K562 (cell line): ENCODE results near the gene THAP11. TPM values are rescaled to one million over a fixed set of nuclear protein-coding genes. Genes with fewer than 3 reads are reported as not detected.

ENCODE experiments used
- E2F5 ChIP-seq: sonication (generic); formaldehyde crosslinking; IDR thresholded peaks from 2 replicates; pipeline ENCODE4 v1.8.0; 2022; ENCODE audit warnings: mild to moderate bottlenecking, missing genetic modification reagents
- EHMT2 ChIP-seq: fragments of 450-650 bp; IDR thresholded peaks from 2 replicates; pipeline ENCODE4 v1.6.1; 2018; ENCODE audit warnings: antibody characterized with exemption
- GABPB1 ChIP-seq: sonication (generic); formaldehyde crosslinking; IDR thresholded peaks from 2 replicates; pipeline ENCODE4 v1.8.0; 2022; ENCODE audit warnings: mild to moderate bottlenecking, missing genetic modification reagents
- KAT2B ChIP-seq: IDR thresholded peaks from one replicate; pipeline ENCODE4 v1.6.1; 2012; ENCODE audit warnings: low read depth, mild to moderate bottlenecking, control low read depth, inconsistent platforms, low read length, moderate library complexity
- KHSRP ChIP-seq: fragments of 450-650 bp; IDR thresholded peaks from 2 replicates; pipeline ENCODE4 v1.6.1; 2017
- MTA2 ChIP-seq: fragments of 450-650 bp; IDR thresholded peaks from 2 replicates; pipeline ENCODE4 v1.6.1; 2016; ENCODE audit warnings: low read depth
- NR4A1 ChIP-seq, 2 experiments: fragments of 250-450 bp in 1 of 2; fragments of 450-650 bp in 1 of 2; sonication (Bioruptor Pico) in 1 of 2; IDR thresholded peaks; 2 replicates each; pipeline versions ENCODE4 v1.4.0 to v1.6.1; 2016 to 2020; ENCODE audit warnings: mild to moderate bottlenecking in 2 of 2, missing compliant biosample characterization in 1 of 2, missing genetic modification characterization in 1 of 2, moderate library complexity in 1 of 2
- RAD51 ChIP-seq: fragments of 450-650 bp; IDR thresholded peaks from 2 replicates; pipeline ENCODE4 v1.7.1; 2016; ENCODE audit warnings: low read depth, mild to moderate bottlenecking, borderline replicate concordance
- SMARCA5 ChIP-seq: fragments of 450-650 bp; IDR thresholded peaks from 2 replicates; pipeline ENCODE4 v1.6.1; 2016
- STAT6 ChIP-seq: sonication (generic); formaldehyde crosslinking; IDR thresholded peaks from 2 replicates; pipeline ENCODE4 v1.8.1; 2023; ENCODE audit warnings: mild to moderate bottlenecking, missing genetic modification reagents
- ZBTB43 ChIP-seq: sonication (generic); formaldehyde crosslinking; IDR thresholded peaks from 2 replicates; pipeline ENCODE4 v1.8.0; 2023; ENCODE audit warnings: mild to moderate bottlenecking, missing genetic modification reagents
- ZBTB7A ChIP-seq: IDR thresholded peaks from 2 replicates; pipeline ENCODE4 v1.6.1; 2011; ENCODE audit warnings: low read depth, mild to moderate bottlenecking, low read length, moderate library complexity, borderline replicate concordance; ENCODE audit not compliant: control insufficient read depth
- ZNF232 ChIP-seq: sonication (generic); formaldehyde crosslinking; IDR thresholded peaks from 2 replicates; pipeline ENCODE4 v1.8.0; 2022; ENCODE audit warnings: mild to moderate bottlenecking, missing genetic modification reagents
- ZNF263 ChIP-seq: sonication (generic); formaldehyde crosslinking; IDR thresholded peaks from 2 replicates; pipeline ENCODE4 v1.8.0; 2022; ENCODE audit warnings: mild to moderate bottlenecking, missing genetic modification reagents, borderline replicate concordance
- ZNF707 ChIP-seq: fragments of 250-450 bp; sonication (Bioruptor Pico); conservative IDR thresholded peaks from 2 replicates; pipeline ENCODE4 v1.8.0; 2022; ENCODE audit warnings: inconsistent platforms, mild to moderate bottlenecking, moderate library complexity
- polyA plus RNA-seq, 8 experiments: library from polyadenylated mRNA; depleted of rRNA in 4 of 8; stranded (reverse) in 5 of 8; unstranded in 3 of 8; fragments of >200 nt; fragmentation: Nextera tagmentation in 2 of 8; fragmentation: Illumina TruSeq in 1 of 8; extraction: Ambion mirVana in 2 of 8; extraction: Trizol in 1 of 8; gene quantifications; 2 replicates each; pipeline versions ENCODE4 v1.2.1 to v1.2.3, GENCODE V29; 2011 to 2014; ENCODE audit warnings: inconsistent platforms in 1 of 8, missing spikeins in 1 of 8
- total RNA-seq, 7 experiments: library from RNA; depleted of rRNA in 6 of 7; stranded (reverse); fragments of >200 nt in 6 of 7; fragmentation: Illumina TruSeq in 2 of 7; extraction: Trizol in 2 of 7; gene quantifications; 2 replicates each; pipeline versions ENCODE4 v1.2.1 to v1.2.3, GENCODE V29; 2011 to 2021; ENCODE audit warnings: low replicate concordance in 1 of 7
- TF ChIP-seq, protein P1 (sequence below): sonication (generic); formaldehyde crosslinking; IDR thresholded peaks from 2 replicates; pipeline ENCODE4 v1.9.0; 2022; ENCODE audit warnings: mild to moderate bottlenecking, missing genetic modification reagents
- TF ChIP-seq, protein P2 (sequence below), 2 experiments: fragments of 150-350 bp in 1 of 2; IDR thresholded peaks; 2 replicates each; pipeline ENCODE4 v1.6.1; 2012 to 2016; ENCODE audit warnings: low read depth in 2 of 2, low read length in 2 of 2, mild to moderate bottlenecking in 1 of 2, moderate library complexity in 1 of 2

The THAP11 gene
- total and polyA plus RNA-seq, 9 of the 15 experiments (the other 6 are each of a cell fraction or from before 2014, with no cell fraction given): 2.4 to 31.6 (median 21.4) TPM

DNA sequence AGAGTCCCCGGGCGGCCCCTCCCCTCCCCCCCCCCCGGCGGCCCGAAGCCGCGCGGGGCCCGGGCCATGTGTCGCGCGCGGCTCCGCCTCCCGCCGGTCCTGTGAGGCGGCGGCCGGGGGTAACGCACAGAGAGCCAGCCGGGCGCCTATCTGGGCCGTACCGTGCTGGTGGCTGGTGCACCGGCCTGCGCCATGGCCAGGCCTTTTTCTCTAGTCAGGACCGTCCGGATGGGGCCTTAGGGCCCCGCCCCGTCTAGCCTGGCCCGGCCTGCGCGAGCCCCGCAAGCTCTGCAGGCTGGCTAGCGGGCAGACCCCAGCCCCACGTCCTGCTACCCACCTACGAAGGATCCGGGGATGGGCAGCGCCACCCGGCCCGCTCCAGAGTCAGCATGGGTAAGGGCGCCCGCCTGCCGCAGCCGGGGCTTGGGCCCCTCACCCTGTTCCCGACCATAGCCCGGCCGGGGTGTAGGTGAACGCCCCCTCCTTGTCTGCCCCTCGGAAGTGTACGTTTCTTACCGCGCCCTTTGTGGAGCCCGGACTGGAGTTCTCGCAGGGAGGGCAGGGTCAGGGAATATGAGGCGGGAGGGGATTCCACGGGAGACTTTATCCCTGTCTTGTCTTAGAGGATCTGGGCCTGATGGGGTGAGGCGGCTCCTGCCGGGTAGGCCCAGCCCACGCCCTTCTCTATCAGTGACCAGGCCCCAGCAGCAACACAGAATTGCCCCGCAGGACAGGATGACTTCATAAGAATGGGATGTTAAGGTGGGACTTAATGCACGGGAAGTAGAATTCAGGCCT is 5.1 kb downstream of the THAP11 start, which contains the start of gene CENPT (continued):
- TF ChIP-seq, protein P1, sequence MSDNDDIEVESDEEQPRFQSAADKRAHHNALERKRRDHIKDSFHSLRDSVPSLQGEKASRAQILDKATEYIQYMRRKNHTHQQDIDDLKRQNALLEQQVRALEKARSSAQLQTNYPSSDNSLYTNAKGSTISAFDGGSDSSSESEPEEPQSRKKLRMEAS (CRISPR knock-in tag): 0 out of 2 replicates have a peak, but pooled peaks have one; percentile 1
- no peak for TF ChIP-seq ZNF707 (CRISPR knock-in tag)
- TF ChIP-seq KHSRP: no peak
- TF ChIP-seq MTA2: no peak
- TF ChIP-seq ZNF232 (CRISPR knock-in tag): peak; percentile 70; the same call in 1 of the 2 replicates
- no peak for TF ChIP-seq RAD51
- TF ChIP-seq E2F5 (CRISPR knock-in tag): no peak
- TF ChIP-seq NR4A1 (CRISPR knock-in tag; IDR thresholded peaks at IDR 0.05): no peak
- no peak for TF ChIP-seq NR4A1 (tag; IDR thresholded peaks at IDR 0.05)
- TF ChIP-seq EHMT2: no peak
- no peak; the same call in 1 of the 2 replicates for TF ChIP-seq GABPB1 (CRISPR knock-in tag)
- TF ChIP-seq, protein P2, sequence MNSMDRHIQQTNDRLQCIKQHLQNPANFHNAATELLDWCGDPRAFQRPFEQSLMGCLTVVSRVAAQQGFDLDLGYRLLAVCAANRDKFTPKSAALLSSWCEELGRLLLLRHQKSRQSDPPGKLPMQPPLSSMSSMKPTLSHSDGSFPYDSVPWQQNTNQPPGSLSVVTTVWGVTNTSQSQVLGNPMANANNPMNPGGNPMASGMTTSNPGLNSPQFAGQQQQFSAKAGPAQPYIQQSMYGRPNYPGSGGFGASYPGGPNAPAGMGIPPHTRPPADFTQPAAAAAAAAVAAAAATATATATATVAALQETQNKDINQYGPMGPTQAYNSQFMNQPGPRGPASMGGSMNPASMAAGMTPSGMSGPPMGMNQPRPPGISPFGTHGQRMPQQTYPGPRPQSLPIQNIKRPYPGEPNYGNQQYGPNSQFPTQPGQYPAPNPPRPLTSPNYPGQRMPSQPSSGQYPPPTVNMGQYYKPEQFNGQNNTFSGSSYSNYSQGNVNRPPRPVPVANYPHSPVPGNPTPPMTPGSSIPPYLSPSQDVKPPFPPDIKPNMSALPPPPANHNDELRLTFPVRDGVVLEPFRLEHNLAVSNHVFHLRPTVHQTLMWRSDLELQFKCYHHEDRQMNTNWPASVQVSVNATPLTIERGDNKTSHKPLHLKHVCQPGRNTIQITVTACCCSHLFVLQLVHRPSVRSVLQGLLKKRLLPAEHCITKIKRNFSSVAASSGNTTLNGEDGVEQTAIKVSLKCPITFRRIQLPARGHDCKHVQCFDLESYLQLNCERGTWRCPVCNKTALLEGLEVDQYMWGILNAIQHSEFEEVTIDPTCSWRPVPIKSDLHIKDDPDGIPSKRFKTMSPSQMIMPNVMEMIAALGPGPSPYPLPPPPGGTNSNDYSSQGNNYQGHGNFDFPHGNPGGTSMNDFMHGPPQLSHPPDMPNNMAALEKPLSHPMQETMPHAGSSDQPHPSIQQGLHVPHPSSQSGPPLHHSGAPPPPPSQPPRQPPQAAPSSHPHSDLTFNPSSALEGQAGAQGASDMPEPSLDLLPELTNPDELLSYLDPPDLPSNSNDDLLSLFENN (IDR thresholded peaks at IDR 0.05; ENCODE audit: low read depth in 2 of 2, low read length in 2 of 2): no peak
- no peak; the same call in 1 of the 2 replicates for TF ChIP-seq STAT6 (CRISPR knock-in tag)
- no peak for TF ChIP-seq KAT2B
- no peak for TF ChIP-seq ZNF263
- TF ChIP-seq ZBTB43 (CRISPR knock-in tag): 0 out of 2 replicates have a peak, but pooled peaks have one; percentile 45
- TF ChIP-seq SMARCA5: no peak
- TF ChIP-seq ZBTB7A: peak; percentile 47; the same call in 1 of the 2 replicates
